Gastrocnemius medialis (tissue), 4 donors: ENCODE measurements around the gene TARS3.
A peak's percentile ranks its signal among the peaks of the same experiment; 100 is the strongest.

Experiments used
- POLR2A ChIP-seq, 2 donors: fragments of 450-650 bp; IDR thresholded peaks; one replicate each; pipeline ENCODE4 v1.6.1; 2017; ENCODE audit warnings: antibody characterized with exemption in 2 of 2, mild to moderate bottlenecking in 2 of 2, moderate library complexity in 2 of 2
- TF ChIP-seq, protein P1 (sequence below), 5 experiments: fragments of 450-650 bp in 3 of 5; fragments of 200-600 bp in 2 of 5; sonication (generic) in 2 of 5; IDR thresholded peaks in 4 of 5; conservative IDR thresholded peaks in 1 of 5; 1 replicate in 4 of 5; 2 replicates in 1 of 5; pipeline ENCODE4 v1.5.1; 2016 to 2019; ENCODE audit warnings: antibody characterized with exemption in 5 of 5, mild to moderate bottlenecking in 3 of 5, moderate library complexity in 3 of 5

DNA sequence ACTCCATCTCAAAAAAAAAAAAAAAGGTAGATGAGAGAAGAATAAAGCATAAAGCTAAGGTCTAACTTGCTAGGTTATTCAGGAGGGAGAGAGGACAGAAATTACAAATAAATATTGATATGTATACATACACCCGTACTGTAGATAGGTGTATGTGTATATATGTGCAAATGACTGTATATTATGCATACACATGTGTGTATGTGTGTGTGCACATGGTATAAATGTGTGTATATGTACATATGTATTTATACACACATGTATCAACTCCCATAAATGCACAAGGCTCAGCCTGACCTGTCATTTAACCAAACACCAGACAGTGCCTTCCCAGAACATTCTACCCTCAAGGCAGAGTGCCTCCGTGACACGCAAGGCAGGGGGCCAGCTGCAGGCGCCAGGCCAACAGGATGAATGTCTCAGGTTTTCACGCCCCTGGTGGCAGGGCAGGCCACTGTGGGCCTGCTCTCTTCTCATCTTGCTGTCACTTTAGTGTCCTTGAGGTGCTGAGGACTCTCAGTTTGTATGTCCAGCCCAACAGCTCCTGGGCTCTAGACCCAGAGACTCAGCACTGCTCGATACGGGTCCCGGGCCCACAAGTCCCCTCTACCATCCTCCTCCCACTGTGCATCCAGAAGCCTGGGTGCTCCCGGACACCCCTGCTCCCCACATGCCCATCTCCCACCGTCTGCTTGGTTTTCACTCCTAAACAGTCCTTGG, 112.5 kb downstream of the TARS3 start:
- TF ChIP-seq, protein P1, sequence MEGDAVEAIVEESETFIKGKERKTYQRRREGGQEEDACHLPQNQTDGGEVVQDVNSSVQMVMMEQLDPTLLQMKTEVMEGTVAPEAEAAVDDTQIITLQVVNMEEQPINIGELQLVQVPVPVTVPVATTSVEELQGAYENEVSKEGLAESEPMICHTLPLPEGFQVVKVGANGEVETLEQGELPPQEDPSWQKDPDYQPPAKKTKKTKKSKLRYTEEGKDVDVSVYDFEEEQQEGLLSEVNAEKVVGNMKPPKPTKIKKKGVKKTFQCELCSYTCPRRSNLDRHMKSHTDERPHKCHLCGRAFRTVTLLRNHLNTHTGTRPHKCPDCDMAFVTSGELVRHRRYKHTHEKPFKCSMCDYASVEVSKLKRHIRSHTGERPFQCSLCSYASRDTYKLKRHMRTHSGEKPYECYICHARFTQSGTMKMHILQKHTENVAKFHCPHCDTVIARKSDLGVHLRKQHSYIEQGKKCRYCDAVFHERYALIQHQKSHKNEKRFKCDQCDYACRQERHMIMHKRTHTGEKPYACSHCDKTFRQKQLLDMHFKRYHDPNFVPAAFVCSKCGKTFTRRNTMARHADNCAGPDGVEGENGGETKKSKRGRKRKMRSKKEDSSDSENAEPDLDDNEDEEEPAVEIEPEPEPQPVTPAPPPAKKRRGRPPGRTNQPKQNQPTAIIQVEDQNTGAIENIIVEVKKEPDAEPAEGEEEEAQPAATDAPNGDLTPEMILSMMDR (IDR thresholded peaks at IDR 0.05 in 4 of 5, conservative IDR thresholded peaks at IDR 0.05 in 1 of 5) = peak in 2 of 5 experiments; percentile 27 to 29
- no peak for TF ChIP-seq POLR2A (IDR thresholded peaks at IDR 0.05)
